HG02981 (cell line): ENCODE measurements around the gene AQP12A.
"Not testable (repeated sequence)": the region's sequence is repeated elsewhere in the genome, so short reads cannot be mapped to it uniquely, and the experiment has no call there.

ENCODE experiments used
- ATAC-seq: cut with Tn5 transposase; IDR thresholded peaks from one replicate; pipeline ENCODE4 v1.9.1; 2021; ENCODE audit warnings: mild to moderate bottlenecking, moderate library complexity; ENCODE audit not compliant: unreplicated experiment

AQP12A gene

GRCh38 chr2:240686460-240686859 is 5.2 kb upstream of the AQP12A start:
- ATAC-seq, result no peak

DNA sequence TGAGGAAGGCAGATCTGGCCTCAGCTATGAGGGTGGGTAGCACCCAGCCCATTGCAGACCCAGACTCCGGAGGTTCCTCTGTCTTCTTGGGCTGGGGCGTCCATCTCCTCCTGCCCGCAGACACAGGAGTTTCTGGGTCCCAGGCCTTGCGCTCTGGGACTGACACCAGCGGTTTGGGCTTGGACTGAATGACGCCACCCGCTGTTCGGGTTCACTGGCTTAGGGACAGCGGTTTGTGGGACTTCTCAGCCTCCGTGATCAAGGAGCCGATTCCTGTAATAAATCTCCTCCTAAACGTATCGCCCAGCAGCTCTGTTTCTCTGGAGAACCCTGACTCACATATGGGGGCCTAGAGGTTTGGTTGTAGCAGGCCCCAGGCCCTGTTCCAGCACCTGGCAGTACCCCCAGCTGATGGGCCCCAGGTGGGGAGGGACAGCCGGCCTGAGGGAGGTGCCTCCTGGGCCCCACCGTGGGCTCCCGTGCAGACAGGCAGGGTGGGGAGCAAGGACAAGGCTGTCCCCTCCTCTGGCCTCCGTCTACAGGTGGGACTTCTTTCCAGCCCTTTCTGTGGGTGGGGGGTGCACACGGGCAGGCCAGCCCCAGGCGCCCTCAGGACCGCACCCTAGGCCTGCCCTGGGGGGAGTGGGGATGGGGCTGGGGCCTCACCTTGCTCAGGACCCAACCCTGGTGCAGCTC is 4.5 kb upstream of the AQP12A start:
- no peak for ATAC-seq

DNA sequence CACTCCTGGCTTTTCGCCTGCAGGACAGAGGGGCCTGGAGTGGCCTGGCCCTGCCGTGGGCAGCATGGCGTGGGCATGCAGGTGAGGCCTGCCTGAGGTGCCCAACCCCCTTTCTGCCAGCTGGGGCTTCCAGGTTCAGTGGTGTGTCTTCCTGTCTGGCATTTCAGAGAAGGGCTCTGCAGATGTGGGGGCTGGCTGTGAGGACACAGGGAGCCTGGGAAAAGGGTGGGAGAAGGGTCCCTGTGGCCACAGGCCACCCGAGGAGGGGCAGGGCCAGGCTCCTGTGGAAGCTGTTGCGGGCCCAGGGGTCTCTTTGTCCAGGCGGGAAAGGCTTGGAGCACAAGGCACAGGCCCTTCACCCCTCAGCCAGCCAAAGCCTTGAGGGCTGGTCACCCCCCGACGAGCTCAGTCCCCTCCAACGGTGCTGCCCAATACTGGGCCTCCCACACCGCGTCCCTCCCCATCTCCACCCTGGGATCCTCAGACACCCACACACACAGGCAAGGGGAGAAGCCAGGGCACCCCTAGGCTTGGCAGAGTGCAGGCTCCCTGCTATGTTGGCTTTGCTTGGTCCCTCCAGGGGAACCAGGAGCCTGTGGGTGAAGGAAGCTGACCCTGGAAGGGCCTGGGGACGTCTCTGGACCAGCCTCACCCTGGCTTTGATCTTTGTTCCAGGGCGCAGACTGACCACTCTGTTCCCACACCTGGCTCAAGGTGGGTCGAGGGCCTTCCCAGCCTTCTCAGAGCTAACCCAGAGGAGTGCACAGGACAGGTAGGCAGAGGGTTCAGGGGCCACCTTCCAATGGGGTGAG is 3.7 kb upstream of the AQP12A start:
- no peak for ATAC-seq

- ATAC-seq, result no peak
Measured at GRCh38 chr2:240688553-240688919, 3.1 kb upstream of the AQP12A start.

- no peak for ATAC-seq
Measured at GRCh38 chr2:240689975-240690374, 1.7 kb upstream of the AQP12A start.

DNA sequence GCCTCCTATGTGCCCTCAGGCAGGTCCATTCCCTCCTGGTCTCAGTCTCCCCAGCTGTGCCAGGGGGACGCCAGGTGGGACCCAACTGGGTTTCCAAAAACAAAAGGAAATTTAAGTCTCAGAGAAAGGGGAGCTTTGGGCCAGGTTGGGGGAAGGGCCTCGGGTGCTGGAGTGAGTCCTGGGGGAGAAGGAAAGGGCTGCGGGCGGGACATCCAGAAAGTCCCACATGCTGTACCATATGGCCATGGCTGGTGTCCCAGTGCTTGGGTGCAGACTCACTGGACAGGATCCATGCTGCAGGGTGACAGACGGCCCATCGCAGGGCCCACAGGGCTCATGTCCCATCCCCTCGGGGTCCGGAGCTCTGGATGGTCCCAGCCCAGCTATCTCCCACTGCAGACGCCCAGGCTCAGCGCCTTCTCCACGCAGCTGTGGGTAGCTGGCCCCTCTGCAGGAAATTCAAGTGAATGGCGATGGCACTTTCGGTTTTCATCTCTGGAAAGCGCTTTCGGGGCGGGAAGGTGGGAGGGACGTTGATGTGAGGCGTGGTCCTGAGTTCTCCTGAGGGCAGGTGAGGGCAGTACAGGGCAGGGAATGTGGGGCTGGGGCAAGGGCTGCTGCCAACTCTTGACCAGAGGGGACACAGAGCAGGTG is 1.1 kb upstream of the AQP12A start:
- ATAC-seq, result not testable (repeated sequence)

GRCh38 chr2:240691075-240691427 is 615 bp upstream of the AQP12A start:
- ATAC-seq, result not testable (repeated sequence)

GRCh38 chr2:240692583-240693561 is 1.2 kb downstream of the AQP12A start:
- not testable (repeated sequence) for ATAC-seq

DNA sequence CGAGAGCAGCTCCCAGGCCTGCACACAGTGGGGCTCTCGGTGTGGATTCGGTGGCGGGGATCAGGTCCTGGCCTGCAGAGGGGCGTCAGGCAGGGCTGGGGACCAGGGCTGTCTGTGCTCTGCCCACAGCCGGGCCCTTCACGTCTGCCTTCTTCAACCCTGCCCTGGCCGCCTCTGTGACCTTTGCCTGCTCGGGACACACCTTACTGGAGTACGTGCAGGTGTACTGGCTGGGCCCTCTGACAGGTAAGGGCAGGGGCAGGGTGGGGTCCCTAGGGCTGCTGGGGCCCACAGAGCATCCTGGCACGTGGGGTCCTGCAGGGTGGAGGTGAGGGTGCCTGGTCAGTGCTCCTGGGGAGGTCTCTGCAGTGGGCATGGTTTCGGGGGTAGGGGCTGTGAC is 2.6 kb downstream of the AQP12A start:
- not testable (repeated sequence) for ATAC-seq

DNA sequence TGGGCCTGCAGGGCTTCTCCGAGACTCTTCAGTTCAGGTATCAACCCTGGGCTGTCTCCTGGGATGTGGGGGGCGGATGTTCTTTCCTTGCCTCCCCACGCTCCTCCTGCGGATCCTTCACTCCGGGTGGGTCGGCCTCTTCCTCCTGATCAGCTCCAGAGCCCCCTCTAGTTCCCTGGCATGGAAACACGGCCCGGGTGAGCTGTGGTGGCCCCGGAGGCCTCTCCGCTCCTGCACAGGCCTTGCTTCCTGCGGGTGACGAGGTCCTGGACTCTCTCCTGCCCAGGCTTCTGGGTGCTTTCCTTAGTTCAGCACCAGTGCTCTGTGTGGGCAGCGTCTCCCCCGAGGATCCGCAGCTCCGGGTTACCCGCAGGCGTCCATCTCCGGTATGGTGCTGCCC is 3.9 kb downstream of the AQP12A start:
- ATAC-seq, result not testable (repeated sequence)

DNA sequence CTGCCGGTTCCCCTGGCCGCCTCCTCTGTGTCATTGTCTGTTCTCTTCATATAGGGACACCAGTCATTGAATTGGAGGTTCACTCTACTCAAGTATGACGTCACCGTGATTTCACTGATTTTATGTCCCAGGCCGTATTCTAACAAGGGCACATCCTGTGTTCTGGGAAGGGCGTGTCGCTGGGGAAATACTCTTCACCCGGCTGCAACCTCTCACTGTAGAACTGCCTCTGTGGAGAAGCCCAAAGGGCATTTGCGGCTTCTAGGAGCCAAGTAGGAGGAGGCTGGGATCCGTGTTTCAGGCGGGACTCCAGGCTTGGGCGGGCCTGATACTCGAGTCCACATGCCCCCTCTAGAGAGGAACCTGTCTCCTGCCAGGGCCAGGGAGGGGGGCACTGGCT is 4.8 kb downstream of the AQP12A start:
- ATAC-seq, result not testable (repeated sequence)

DNA sequence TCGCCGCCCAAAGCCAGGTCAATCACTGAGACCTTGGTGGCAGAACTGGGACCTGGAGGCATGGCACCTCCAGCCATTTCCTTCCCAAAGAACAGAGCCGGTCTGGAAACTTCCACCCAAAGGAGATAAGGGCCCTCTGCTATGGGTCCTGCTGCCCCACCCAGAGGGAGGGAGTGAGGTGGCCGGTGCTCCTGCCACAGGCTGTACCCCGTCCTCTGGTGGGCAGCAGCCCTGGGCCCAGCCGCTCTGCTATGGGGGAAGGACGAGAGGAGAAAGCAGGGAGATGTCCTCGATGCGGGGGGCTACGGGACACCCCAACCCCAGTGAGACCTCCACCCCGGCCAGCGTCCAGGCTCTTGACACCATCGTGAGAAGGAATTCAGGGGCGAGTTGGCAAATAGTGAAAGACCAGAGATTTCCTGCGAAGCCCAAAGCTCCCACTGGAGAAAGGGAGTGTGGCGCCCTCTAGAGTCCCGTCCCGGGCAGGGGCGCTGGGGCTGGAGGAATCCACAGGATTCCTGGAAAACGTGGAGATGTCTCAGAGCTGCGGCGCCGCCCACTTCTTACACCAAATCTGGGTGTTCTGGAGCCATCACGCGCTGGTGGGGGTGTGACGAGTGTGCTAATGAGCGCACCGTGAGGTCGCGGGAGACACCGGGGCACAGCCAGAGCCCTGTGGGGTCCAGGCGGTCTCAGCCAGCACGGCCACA is 7.3 kb downstream of the AQP12A start:
- not testable (repeated sequence) for ATAC-seq

DNA sequence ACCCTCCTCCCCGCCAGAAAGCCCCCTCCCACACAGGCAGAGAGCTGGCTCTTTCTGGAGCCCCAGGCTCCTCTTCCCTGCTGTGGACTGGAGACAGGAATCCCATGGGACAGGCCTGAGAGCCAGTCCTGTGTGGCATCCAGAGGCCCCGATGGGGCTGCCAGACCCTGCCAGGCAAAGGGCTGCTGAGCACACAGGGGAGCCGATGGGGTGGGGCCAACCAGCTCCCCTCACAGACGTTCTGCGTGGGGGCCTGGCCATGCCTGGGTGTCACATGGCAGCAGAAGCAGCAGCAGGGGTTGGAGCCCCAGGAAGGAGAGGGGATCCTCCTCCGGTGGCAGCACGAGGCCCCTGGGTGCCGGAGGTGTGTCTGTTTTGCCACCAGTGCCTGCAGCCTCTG is 8.2 kb downstream of the AQP12A start:
- not testable (repeated sequence) for ATAC-seq

GRCh38 chr2:240700616-240701015 is 8.9 kb downstream of the AQP12A start:
- ATAC-seq, result not testable (repeated sequence)

DNA sequence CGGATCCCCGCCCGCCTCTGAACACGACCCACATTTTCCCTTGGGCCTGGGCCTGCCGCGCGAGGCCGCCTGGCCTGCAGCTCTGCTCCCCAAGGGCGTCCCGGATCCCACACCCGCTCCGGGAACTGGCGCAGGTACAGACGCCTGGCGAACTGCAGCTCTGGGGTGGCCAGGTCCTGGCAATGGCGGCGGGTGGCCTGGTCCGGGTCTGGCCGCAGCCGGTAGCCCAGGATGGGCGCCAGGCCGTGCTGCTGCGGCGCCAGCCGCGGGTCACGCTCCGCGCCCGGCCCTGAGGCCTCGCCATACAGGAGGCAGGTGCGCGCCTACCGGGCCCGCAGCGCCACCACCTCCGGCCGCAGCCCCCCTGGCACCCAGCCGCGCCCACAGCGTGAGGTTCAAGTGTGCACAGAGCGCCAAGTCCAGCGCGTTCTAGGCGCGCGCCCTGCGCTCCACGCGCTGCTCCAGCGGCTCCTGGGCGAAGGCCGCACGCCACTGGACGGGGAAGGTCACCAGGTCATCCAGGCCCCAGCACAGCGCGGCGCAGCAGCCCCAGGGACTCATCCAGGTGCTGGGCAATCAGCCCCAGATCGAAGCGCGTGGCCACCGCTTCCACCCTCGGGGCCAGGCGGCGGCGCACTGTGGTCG is 9.5 kb downstream of the AQP12A start:
- no peak for ATAC-seq

DNA sequence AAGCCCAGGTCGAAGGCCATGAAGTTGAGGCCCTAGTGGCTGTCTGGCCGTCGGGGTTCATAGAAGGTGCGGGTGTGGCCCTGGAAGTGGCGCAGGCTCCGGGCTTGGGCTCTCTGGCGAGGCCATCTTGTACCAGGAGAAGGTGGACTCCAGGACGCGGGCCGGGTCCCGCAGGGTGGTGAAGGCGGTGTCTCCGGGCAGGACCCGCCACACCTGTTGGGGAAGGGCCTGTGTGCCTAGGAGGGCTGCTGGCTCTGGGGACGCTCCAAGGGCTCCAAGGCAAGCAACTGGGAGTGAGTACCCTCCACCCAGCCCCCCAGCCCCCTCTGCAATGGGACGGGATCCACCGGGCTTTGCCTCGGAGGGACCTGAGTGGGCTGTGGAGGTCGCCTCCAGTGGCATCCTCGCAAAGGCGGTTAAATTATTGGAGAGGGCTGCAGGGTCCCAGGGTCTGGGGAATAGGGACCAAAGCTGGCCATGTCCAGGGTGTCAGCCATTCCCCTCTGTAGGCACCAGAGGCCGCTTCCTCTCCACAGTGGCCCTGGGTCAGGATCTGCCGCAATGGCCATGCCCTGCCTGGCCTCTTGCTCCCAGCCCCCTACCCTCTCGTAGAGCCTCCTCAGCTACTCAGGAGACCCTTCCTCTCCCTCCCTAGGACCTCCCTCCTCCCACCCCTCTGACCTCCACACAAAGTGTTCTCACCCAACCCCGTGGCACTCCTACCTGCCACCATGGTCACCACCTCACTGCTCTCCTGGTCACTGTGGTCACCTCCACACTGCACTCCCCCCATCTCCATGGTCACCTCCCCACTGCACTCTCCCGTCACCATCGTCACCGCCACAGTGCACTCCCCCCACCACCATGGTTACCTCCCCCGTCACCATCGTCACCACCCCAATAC is 10.3 kb downstream of the AQP12A start:
- ATAC-seq, result no peak

DNA sequence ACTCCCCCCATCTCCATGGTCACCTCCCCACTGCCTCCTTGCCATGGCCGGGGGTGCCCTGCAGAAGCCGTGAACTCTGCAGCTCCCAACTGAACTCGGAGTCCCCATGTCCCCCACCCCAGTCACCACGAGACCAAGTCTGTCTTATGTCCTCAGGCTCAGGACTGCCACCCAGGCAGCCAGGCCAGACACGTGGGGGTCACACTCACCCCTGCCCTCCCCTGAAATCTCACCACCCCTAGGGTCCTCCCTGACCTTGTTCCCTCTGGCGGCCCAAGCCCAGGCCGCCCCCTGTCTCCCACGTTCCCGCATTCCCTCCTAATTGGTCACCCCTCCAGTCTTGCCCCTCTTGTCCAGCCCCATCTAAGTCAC is 11.0 kb downstream of the AQP12A start:
- no peak for ATAC-seq

GRCh38 chr2:240703417-240704341 is 12.0 kb downstream of the AQP12A start:
- ATAC-seq, result no peak
